AG10803 (cell line): ENCODE results near the gene ATP5F1E.

Experiments used
- DNase-seq: peaks from one replicate; pipeline ENCODE4 v3.0.0; 2010; ENCODE audit warnings: low read depth
- H3K4me3 ChIP-seq: 2 replicates; pipeline ENCODE4 v1.5.1; 2011; ENCODE audit warnings: mild to moderate bottlenecking, low read length, control low read depth
- CTCF ChIP-seq: conservative IDR thresholded peaks from 2 replicates; pipeline ENCODE4 v1.5.1; 2011; ENCODE audit warnings: mild to moderate bottlenecking, low read length, control low read depth, inconsistent platforms

Gene ATP5F1E

GRCh38 chr20:59032023-59032712 lies at the start of gene ATP5F1E:
TSS of gene ATP5F1E (minus strand) at chr20:59032335. CDS start at chr20:59032251, 84 bp downstream.
- no peak for TF ChIP-seq CTCF
- peak within 1 kb of the TSS; percentile 76 for H3K4me3 ChIP-seq
- peak; percentile 95 for DNase-seq

DNA sequence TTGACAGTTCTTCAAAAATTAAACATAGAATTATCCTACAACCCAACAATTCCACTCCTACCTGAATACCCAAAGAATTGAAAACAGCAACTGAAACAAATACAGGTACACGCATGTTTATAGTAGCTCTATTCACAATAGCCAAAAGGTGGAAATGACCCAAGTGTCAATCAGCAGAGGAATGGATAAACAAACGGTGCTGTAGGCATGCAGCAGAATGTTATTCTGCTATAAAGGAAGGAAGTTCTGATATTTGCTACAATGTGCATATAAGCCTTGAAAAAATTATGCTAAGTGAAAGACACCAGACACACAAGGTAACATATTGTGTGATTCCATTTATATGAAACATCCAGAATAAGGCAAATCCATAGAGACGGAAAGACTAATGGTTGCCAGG lies 48.9 kb upstream of the ATP5F1E start:
- no peak for TF ChIP-seq CTCF
- H3K4me3 ChIP-seq = no peak overlapping the region
- DNase-seq = no peak

DNA sequence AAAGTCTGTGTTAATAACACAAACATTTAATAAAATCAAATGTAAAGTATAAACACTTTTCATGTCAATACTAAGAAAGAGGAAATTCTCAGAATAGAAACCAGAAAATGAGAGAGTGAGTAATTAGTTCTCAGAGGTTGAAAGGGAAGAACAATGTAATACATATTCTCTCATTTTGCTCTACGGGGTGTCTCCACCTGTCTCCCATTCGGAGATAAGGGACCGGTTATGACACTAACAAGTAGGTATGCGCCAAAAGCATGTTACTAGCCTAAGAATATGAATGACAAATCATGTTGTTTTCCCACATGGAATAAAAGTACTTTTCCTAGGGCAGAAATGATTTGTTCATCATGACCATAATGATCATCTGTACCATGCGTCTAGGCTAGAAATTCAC lies 46.1 kb upstream of the ATP5F1E start:
- DNase-seq = no peak

GRCh38 chr20:59077705-59078104 lies 45.6 kb upstream of the ATP5F1E start:
- TF ChIP-seq CTCF = no peak

More for the DNA sequence above, 46.1 kb upstream of the ATP5F1E start:
- no peak overlapping the region for H3K4me3 ChIP-seq
- TF ChIP-seq CTCF = no peak

DNA sequence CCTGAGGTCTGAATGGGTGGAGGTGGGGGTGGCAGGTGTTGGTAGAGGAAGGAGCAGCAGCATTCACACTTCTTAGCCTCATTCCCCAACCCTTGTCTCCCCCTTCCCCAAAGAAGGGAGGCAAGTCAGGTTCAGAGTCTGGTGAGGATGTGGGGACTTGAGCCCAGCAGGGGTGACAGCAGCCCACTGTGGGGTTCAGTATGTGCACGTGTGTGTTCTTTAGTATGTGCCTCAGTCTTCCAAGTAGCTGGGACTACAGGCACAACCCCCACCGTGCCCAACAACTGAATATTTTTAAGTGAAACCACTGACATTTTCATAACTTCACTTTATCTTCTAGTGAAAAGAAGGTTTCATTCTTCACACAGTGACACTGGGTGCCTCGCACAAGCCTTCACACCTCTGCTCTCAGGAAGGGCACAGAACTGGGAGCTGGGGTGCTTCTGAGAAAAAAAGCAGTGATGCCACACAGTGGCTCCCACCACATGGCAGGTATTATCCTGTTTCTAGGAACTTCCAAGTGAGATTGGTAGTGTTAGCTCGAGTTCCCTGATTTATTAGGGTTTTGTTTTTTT lies 43.9 kb upstream of the ATP5F1E start:
- no peak for TF ChIP-seq CTCF
- H3K4me3 ChIP-seq = no peak overlapping the region
- DNase-seq = no peak

More at GRCh38 chr20:59077705-59078104, 45.6 kb upstream of the ATP5F1E start:
- DNase-seq = no peak
- no peak overlapping the region for H3K4me3 ChIP-seq

- H3K4me3 ChIP-seq = no peak overlapping the region
- no peak for TF ChIP-seq CTCF
- no peak for DNase-seq
Observed at GRCh38 chr20:59074456-59074855, 42.3 kb upstream of the ATP5F1E start.

DNA sequence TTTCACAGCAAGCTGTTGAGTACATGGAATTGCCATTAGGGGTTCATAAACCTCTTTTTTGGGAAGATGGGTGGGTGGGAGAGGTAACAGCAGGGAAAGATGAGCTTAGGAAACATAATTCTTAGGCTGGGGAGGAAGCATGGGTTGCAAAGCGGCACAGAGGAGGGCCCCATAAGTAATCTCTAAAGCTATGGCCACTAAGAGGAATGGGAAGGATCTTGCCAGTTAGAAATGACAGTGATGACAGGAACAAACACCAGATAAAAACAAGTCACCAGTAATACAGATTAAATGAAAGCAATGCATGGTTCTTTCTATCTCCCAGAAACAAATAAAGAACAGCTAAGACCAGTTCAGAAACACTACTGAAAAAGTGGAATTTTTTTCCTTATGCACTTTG lies 41.4 kb upstream of the ATP5F1E start:
- H3K4me3 ChIP-seq = no peak overlapping the region
- TF ChIP-seq CTCF = no peak
- no peak for DNase-seq
